GM18517 (cell line): ENCODE measurements around the gene MAJIN.

ENCODE experiments used
- ATAC-seq: cut with Tn5 transposase; IDR thresholded peaks from one replicate; pipeline ENCODE4 v1.9.1; 2021; ENCODE audit warnings: mild to moderate bottlenecking, moderate library complexity; ENCODE audit not compliant: unreplicated experiment

Gene MAJIN

DNA sequence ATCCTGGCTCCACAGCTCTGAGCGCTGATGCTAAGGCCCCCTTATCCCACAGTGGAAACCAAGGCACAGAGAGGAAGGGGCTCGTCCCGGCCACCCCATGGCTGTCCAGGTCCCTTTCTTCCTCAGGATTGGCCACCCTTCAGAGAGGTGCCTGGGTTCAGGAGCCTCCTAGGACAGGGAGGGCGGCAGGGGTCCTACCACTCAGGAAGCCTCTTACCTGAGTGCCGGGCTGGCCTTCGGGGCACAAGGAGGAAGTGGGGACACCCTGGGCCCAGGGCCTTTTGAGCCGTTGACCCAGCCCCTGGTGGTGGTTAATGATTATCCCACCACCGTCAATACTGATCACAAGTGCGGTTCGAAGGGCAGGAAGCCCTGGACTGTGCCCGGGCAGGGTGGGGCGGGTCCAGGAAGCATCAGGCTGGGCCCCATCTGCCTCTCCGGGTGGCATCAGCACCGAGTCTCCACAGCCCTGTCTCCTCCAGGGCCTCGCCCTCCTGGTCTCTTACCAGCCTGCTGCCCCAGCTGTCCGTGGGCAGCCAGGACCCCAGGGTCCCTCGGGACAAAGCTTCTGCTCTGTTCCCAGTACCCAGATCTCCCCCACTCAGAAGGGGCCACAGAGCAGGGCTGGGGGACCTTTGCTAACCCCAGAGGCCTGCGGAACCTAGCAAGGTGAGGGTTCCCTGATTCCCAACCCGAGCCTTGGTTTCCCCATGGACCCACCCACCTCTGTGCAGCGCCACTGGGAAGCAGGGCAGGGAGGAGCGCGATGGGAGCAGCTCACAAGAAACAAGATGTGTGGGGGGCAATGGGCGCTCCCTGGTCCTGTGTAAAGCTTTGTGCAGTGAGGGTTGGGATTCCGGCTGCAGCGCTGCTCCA is 78.5 kb downstream of the MAJIN start:
- ATAC-seq = no peak

DNA sequence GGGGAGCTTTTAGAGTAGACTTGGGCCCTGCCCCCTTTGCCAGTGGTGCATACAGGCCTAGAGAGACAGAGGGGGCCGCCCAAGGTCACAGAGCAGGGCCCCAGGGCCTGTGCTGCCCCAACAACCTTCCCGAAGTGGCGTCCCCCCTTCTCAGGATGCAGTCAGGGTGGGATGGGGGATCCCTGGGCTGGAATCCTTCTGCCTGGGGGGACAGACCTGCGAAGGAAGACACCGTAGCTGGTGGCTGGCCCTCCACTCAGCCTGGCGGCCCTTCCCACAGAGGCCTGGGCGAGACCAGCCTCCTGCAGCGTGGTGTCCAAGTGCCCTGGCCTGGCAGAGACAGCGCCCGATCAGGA is 79.1 kb downstream of the MAJIN start:
- no peak for ATAC-seq

DNA sequence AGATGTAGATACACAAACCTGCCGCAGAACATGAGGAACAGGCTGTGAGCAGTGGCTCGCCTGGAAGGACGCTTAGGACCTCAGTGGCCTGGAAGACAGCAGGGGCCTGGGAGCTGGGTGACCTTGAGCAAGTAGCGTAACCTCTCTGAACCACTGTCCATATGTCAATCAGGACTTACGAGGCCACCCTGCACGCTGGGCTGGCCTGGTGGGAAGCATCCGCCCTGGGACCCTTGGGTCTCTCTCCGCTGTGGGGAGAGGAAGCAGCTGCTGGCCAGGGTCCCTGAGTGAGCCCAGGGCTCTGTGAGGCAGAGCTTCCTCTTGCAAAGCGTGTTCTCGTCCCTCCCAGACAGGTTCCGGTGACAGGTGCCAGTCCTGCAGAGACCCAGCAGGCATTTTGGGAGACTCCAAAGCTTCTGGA is 79.5 kb downstream of the MAJIN start:
- ATAC-seq = no peak

DNA sequence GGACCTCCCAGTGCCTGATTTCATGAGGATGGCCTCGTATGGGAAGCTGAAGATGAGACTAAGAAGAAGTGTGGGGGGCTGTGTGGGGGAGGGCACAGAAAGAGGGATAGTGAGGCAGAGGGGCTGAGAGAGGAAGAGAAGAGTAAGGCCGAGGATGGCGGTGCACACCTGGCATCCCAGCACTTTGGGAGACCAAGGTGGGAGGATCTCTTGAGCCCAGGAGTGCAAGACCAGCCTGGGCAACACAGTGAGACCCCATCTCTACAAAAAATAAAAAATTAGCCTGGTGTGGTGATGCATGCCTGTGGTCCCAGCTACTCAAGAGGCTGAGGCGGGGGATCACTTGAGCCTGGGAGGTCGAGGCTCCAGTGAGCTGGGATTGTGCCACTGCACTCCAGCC is 80.0 kb downstream of the MAJIN start:
- no peak for ATAC-seq

DNA sequence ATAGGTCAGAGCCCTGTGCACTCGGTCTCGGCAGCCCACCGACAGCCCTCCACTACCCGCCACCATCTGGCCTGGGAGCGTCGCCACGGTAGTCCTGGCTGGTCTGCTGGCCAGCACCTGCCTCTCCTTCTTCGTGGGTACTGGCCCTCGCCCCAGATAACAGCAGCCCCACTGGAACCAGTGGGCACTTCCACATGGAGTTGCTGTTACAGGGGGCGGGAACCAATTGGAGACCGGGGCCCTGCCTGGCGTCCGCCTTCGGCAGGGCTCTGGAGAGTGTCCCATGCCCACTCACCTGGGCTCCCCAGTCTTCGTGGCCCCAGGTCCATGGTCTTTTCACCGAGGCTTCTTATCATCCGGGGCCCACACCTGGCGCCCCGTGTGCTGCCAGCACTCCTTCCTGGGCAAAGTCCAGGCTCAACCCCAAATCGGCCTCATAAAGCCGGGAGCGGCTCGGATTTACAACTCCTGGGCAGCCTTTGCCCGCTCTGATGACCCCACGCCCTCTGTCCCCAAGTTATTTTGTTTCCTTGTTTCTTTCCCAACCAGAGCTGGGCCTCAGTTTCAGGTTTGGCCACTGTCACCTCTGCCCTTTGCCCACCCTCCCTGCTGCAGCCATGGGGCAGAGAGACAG is 80.6 kb downstream of the MAJIN start:
- no peak for ATAC-seq

DNA sequence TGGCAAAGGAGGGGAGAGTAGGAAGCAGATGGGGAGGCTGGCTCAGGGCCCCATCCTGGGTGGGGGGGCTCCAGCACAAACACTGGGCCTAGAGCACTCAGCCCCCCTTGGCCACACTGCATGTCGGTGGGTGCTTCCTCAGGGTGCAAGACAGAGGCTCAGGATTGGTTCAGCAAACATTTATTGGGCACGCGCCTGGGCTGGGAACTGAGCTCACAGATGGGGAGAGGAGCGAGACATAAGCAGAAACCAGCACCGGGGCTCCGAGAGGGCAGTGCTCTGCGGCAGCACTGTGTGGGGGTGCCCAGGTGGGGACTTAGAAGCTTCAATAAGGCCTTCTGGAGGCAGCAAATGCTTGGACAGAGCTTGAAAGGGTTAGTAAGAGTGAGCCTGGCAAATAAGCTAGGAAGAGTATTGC is 81.4 kb downstream of the MAJIN start:
- ATAC-seq = no peak

DNA sequence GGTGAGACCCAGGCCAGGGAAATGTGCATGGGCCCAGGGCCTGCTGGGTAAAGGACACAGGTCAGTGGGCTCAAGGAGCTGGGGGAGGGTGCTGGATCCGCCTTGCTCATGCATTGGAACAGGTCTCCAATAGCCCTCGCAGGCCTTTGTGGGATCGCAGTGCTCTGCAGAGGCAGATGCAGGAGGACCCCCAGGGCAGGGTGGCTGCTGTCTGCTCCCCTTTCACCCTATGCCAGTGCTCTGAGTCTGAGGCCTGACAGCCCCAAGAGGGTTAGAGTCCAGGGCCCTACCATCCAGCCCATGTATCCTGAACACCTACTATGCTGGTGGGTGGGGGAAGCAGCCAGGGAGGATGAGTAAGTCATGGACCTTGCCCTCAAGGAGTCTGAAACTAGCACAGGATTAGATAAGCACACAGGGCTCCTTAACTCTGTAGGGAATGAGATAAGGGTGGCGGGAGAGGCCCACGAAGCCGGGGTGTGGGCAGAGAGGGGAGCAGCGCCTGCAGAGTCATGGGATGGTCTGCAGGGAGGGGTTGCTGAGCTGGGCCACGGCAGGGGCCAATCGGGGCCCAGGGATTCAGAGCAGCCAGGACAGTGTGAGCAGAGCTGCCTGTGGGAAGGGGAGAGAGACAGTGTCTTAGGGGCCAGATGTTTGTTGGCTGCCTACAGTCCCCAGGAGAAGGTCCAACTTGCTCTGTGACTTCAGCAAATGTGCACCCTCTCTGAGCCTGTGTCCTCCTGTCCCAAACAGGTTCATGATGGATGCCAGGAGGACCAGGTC is 83.0 kb downstream of the MAJIN start:
- no peak for ATAC-seq

DNA sequence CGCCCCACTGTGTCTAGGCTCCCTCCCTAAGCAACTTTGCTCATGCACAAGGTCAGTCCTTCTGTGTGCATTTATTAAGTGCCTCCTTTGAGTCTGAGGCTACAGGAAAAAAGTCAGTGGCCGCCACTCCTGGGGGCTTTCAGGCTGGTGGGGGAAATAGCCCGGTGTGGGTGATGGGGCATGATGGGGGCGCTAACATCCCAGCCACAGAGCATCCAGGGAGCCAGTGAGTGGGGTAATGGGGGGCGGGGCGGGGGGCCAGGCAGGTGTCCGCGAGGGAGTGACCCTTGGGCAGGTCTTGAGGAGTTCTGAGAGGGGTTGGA is 83.5 kb downstream of the MAJIN start:
- no peak for ATAC-seq
